HG03469 (cell line): ENCODE measurements around the gene ECHDC3.

Source experiments
- ATAC-seq: cut with Tn5 transposase; IDR thresholded peaks from one replicate; pipeline ENCODE4 v1.9.1; 2021; ENCODE audit warnings: mild to moderate bottlenecking, moderate library complexity, moderate number of reproducible peaks; ENCODE audit not compliant: unreplicated experiment

The ECHDC3 gene

DNA sequence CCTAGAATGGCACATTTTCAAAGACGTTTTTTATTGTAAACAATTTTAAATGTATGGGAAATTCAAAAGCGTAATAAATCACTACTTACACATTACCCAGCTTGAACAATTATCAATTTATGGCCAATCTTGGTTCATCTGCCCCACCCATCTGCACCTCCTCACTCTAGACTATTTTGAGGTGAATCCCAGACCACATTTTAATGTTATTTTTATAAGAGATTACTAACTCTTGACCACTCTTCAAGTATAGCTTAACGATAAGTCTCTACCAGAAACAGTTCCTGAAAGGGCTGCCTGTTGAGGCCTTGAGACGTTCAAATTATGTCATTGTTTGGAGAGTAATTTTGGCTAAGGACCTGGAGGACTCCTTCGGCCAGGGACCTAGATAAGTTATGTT, 33.2 kb downstream of the ECHDC3 start:
- no peak for ATAC-seq

DNA sequence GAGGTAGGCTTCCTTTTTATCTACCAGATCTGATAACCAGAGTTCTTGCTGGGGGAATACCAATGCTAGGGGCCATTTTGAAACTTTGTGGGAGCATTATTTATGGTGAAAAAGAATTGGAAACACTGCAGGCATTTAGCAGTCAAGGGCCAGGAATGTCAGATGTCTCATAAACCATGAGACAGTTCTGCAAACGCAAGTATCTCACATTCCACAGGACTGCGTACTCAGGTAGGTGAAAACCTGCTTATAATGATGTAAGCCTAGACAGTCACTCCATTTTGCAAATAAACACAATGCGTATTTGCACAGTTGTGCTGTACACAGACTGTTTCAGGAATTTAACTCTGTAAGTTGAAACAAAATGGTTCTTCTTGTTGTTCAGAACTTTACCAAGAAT, 33.9 kb downstream of the ECHDC3 start:
- no peak for ATAC-seq

DNA sequence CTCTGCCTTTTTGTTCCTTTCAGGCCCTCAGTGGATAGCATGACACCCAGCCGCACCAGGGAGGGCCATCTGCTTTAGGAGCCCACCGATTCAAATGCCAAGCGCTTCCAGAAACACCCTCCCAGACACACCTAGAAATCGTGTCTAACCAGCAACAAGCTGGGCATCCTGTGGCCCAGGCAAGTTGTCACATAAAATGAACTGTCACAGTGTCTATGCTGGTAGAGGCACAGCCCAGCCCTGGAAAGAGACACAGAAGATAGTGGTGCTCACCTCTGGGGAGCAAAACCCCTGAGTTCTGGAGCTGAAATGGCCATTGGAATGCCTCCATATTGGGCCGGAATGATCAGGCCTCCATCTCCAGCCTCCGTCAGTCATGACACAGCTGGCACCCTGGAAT, 38.9 kb downstream of the ECHDC3 start:
- no peak for ATAC-seq

DNA sequence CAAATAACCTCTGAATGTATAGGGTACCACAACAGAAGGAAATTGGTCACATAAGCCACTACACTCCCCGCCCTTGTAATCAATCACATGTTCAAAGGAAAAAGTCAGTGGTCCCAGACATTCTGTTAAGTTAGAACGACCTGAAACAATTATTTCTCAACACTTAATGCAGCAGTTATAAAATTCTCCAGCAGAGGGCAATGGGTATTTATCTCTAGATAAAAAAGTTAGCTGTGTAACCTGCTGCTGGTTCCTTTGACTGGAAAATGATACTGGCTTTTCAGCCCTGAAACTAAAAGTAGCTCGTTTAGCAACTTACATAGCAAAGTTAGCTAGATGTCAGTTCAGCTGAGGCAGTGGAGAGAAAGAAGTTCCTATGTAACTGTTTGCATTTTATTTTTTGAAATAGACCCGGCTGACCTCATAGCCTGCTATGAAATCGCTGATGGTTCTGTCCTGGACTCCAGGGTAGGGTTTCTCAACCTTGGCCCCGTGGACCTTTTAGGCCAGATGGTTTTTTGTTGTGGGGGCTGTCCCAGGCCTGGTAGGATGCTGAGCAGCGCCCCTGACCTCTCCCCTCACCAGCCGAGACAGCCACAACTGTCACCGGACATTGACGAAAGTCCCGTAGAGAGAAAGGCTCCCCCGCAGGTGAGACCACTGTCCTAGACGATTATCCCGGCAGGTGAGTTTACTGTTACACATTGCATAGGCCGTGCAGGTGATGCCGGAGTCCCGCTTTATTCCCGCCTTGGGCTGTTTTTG, 40.8 kb downstream of the ECHDC3 start:
- no peak for ATAC-seq

DNA sequence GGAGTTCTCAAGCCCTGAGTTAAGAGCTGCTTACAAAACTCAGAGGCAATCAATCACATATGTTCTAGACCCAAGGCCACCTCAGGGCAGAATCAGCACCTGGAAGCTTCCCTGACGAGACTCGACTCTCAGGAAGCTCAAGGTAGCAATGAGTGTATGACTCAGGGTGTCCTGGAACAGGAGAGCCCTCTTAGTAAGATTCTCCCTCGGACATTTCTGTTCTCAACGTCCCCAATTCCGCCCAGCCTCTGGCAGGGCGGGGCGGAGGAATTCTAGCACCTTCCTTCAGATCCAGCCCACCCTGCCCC, 41.3 kb downstream of the ECHDC3 start:
- ATAC-seq: no peak

DNA sequence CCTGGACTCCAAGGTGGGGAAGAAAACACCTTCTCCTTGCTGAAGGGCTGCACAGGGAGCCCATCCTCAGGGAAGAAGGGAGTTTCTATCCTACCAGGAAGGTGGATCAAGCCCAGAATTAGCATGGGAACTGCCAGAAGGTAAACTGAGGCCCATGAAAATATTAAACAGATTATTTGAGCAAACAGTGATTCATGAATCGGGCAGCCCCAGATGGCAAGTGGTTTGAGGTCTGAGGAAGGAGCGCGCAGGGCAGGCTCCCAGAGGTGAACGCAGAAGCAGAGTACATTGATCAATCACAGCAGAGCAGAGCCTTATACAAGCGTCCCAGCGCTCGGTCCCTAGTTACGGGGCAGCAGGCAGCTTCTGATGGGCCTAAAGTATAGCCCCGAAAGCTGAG, 45.2 kb downstream of the ECHDC3 start:
- ATAC-seq: no peak

DNA sequence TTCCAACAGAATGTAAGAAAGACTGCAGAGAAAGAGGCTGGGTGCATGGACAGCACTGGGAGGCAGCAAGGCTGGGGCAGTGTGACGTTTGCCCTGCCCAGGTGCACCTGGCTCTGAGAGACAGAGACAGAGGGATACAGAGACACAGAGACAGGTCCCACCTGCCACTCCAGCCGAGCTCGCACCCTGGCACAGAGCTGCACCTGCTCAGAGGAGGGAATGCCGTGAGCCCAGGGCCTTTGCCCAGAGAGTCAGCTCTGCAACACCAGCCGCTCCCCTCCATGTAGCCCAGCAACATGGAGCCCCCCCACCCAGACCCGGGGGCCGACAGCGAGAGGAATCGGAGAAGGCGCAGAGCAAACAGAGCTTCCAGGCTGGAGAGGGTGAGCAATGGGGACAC, 45.7 kb downstream of the ECHDC3 start:
- ATAC-seq: no peak

DNA sequence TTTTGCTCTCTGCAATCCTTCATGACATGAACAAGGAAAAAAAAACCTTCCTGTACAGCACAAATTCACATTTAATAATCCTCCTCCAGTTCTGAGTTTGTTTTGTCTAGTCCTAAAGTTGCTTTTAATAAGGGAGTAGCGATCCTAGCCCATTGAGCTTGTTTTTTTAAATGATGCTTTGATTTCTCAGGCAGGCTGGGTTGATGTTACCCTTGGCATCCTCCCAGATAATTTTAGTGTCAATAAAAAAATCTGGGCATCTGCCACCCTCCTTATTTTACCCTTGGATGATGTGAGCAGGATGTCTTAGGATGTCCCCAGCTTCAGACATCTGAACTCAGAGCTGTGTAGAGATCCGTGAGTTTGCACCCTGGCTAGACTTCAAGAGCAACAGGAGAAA, 47.1 kb downstream of the ECHDC3 start:
- no peak for ATAC-seq

DNA sequence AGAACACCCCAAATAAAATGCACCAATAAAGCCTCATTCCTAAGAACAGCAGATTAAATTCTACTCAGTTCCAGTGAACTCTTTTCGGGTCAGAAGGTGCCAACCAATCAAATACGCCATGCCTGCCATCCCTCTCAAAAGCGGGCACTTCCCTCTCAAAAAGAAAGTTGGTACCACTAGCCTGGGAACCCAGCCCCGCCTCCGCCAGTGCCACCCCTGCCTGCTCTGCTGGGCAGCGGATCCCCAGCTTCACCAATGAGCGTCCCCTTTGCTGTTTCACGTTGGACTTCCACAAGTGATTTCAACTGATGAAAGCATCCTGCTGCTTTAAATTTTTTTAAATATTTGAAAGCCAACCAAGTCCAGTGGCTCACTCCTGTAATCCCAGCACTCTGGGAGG, 47.8 kb downstream of the ECHDC3 start:
- no peak for ATAC-seq

DNA sequence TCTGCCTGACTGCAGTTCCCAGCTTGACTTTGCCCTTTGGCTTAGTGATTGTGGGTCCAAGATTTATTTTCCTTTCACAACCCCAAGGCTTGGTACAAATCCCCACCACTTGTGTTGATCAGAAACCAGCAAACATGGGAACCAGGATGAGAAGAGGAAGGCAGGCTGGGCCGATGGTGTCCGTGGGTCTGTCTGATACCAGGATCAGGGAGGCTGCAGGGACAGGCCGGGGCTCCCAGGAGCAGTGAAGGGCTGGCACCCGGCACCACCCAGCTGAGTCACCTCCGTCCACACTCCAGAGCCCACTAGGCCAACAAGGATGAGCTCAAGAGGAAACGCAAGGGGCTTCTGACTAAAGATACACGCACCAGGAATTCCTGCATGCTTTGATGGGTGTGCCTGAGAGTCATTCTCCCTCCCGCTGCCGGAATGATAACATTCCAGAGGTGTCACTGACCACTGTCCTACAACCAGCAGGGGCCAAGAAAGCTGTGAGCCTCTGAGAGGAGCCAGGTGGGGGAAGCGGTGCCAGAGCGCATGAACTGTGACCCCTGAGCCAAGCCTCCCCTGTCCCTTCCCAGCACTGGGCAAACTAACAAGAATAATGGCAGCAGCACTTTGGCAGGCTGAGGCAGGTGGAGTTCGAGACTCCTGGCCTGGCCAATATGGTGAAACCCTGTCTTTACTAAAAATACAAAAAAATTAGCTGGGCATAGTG, 51.7 kb downstream of the ECHDC3 start:
- no peak for ATAC-seq

DNA sequence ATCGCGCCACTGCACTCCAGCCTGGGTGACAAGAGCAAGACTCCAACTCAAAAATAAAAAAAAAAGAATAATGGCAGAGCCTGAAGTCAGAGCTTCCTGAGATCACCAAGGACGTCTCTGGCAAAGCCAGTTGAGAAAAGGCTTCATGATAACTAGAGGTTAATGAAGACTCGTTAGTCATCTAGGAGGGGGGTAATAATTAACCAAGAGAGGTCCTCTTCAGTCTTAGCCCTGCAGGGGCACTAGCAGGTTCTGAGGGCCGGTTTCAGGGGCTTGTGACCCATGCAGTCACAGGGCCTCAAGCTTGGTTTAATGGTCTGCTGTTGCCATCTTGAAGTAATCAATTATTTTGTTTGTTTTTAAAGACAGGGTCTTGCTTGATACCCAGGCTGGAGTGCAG, 52.4 kb downstream of the ECHDC3 start:
- no peak for ATAC-seq

DNA sequence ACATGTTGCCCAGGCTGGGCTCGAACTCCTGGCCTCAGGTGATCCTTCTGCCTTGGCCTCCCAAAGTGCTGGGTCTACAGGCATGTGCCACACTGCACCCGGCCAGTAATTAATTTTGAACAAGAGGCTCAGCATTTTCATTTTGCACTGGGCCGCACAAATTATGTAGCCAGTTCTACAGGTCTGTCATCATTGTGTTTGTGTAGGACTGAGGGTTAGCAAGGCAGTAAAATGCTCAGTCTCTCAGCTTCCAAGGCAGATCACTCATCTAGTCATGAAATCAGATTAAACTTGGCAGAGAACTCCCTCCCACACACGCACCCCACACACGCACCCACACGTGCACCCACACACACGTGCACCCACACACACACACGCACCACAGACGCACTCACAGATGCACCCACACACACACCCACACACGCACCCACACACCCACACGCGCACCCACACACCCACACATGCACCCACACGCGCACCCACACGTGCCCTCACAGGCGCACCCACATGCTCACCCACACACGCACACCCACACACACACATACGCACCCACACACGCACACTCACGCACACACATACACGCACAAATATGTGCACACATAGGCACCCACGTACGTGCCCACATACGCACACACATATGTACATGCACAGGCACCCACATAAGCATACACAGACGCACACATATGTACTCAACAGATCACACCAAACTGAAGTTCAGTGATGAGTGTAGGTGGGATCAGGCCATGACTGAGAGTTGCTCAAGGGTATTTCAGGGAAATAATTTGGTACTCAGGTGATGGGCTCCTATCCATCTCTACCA, 53.1 kb downstream of the ECHDC3 start:
- no peak for ATAC-seq

DNA sequence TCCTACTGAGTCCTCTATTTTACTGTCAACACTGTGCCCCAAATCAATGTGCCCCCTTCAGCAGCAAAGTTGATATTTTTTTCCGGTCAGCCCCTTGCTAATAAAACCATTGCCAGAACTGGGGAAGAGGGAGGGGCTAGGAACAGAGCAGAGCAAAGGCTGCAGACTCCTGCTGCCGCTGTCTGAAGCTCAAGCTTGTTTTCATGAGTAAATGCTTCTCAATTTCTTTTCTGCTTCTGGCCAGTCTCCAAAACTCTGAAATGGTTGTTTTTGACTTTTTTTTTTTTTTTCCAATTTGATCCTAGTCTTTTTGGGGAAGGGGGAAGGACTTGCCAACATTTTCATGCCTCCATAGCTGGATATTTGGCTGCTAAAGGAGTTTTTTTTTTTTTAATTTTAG, 54.3 kb downstream of the ECHDC3 start:
- ATAC-seq: no peak

DNA sequence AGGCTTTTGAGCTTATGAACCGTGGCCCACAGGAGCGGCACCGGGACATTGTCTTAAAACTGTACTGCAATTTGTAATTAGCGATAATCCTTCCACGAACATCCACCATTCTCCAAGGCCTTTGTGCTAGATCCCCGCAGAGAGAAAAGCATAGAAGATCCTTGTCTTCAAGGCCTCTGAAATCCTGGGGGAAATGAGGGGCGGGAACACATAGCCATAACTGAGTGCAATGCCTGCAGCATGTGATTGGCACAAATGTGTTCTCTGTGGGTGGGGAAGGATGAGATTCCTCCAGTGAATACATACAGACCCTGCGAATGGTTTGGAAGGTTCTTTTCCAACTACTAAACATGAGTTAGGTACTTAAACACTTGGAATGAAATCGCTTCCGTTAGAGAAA, 55.1 kb downstream of the ECHDC3 start:
- ATAC-seq: no peak

DNA sequence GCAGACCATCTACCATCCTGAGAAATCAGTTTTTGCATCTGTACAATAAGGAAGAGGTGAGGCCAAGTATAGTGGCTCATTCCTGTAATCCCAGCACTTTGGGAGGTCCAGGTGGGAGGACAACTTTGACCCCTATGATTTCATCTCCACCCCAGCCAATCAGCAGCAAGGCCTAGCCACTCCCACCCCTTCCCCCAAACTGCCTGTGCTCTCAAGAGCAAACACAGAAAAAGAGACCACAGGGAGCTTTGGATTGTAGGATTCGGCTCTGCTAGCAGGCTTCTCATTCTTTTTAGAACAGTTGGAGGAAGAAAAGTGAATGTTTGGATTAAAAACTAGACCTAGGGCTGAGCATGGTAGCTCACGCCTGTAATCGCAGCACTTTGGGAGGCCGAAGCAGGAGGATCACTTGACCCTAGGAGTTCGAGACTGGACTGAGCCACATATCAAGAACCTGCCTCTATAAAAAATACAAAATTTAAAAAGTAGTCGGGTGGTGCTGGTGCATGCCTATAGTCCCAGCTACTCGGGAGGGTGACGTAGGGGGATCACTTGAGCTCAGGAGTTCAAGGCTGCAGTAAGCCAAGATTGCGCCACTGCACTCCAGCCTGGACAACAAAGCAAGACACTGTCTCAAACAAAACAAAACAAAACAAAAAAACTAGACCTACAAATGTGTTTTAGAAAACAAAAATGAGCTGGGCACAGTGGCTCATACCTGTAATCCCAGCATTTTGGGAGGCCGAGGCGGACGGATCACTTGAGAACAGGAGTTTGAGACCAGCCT, 55.9 kb downstream of the ECHDC3 start:
- ATAC-seq: no peak

DNA sequence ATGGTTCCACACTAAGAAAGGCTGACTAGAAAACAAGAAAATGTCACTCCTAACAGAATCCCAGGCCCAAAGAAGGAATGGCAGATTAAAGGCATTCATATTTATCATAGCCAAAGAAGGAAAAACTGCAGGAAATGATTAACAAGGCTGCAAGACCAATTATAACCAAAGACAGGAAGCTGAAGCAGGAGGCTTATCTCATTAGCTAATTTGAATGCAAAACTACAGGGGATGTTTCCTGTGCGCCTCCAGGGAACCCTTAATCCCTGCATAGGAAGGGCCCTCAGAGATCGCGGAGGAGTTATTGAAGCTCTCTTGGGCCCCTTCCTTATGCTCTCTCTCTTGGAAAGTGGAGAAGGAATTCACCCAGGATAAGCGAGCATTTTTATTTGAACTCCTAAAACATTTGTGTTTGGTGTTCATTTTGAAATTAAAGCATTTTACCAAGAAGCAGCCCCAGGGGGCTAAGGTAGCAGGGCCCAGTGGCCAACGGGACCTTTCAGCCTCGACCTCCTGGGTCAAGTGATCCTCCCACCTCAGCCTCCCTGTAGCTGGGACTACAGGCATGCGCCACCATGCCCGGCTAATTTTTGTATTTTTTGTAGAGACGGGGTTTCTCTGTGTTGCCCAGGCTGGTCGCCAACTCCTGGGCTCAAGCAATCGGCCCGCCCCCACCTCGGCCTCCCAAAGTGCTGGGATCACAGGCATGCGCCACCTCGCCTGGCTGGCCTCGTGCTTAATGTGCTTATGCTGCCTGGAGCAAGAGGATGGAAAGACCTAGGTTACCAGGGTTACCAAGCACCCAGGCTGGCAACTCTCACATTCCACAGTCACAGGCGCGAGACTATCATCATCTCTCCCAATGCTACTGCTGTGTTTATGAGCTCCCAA, 56.9 kb downstream of the ECHDC3 start:
- no peak for ATAC-seq

DNA sequence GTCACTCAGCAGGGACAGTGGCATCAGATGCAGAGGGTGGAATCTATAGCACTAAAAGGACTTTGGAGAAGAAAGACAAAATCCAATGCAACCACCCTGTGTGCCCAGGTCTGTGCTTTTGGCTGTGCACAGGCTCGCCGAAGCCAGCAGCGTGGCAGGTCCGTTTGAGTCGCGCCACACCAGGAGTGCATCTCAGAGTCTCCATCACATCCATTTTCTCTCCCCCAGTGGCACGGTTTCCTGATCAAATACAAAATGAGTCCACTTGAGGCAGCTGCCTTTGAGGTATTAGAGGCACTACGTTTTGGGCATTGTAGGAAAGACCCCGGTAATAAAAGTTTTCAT, 57.5 kb downstream of the ECHDC3 start:
- ATAC-seq: no peak

DNA sequence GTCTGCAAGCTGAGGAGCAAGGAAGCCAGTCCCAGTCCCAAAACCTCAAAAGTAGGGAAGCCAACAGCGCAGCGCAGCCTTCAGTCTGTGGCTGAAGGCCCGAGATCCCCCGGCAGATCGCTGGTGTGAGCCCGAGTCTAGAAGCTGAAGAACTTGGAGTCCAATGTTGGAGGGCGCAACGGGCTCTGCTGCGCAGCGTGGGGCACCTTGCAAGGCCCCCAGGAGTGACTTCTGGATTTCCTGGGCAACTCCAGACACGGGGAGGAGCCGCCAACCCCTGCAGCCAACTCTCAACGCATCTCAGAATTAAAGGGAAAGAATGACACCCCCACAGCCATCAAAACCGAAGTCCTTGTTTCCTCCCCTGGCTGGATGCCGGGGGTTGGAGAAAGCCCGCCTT, 62.2 kb downstream of the ECHDC3 start:
- no peak for ATAC-seq

DNA sequence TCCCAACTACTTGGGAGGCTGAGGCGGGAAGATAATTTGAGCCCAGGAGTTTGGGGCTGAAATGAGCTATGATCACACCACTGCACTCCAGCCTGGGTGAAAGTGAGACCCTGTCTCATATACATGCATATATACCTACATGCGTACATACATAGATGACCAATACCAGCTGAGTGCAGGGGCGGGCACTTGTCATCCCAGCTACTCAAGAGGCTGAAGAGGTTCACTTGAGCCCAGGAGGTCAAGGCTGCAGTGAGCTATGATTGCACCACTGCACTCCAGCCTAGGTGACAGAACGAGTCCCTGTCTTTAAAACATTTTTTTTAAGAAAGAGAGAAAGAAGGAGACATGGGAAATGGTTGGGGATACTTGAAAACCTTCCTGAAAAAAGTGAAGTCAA, 63.6 kb downstream of the ECHDC3 start:
- no peak for ATAC-seq

DNA sequence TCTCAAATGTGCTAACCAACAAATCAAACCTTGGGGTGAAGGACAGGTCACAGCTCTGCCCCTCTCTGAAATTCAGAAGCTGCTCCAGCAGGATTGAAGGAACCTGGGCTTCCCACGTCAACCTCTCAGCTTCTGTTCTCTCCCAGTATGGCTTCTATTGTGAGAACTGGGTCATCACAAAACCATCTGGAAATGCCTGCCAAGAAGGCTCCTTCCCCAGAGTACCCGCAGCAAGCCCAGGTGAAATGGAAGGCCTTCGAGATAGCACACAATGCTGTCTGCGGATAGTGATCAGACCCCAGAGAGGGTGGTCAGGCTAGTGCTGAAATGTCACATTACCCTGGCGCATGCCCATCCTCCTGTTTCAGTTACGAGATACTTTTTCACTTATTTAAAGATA, 64.5 kb downstream of the ECHDC3 start:
- ATAC-seq: no peak
